Peyer's patch (tissue), 4 donors: ENCODE measurements around the gene SPATA9. TPM values are rescaled to one million over a fixed set of nuclear protein-coding genes. Genes with fewer than 3 reads are reported as not detected.

Source experiments
- DNase-seq, 3 donors: peaks; one replicate each; pipeline ENCODE4 v3.0.0-alpha.2; 2017 to 2019
- H3K27ac ChIP-seq, 4 donors: fragments of 200-600 bp; sonication (generic); one replicate each; pipeline ENCODE4 v1.5.1; 2016 to 2019
- H3K27me3 ChIP-seq, 2 donors: fragments of 200-600 bp; sonication (generic); one replicate each; pipeline ENCODE4 v1.5.1; 2019
- H3K36me3 ChIP-seq, 3 donors: fragments of 200-600 bp; sonication (generic); one replicate each; pipeline ENCODE4 v1.5.1; 2016 to 2019
- H3K4me1 ChIP-seq, 4 donors: fragments of 200-600 bp; sonication (generic); one replicate each; pipeline ENCODE4 v1.5.1; 2016 to 2019
- H3K4me3 ChIP-seq, 4 donors: fragments of 200-600 bp; sonication (generic); 1 replicate in 3 of 4; 2 replicates in 1 of 4; pipeline ENCODE4 v1.5.1; 2016 to 2019; ENCODE audit warnings: mild to moderate bottlenecking in 1 of 4
- H3K9me3 ChIP-seq, 4 donors: fragments of 200-600 bp; sonication (generic); one replicate each; pipeline ENCODE4 v1.5.1; 2016 to 2019; ENCODE audit warnings: mild to moderate bottlenecking in 1 of 4
- POLR2A ChIP-seq, 2 donors: fragments of 450-650 bp; IDR thresholded peaks; one replicate each; pipeline ENCODE4 v1.5.1; 2017; ENCODE audit warnings: antibody characterized with exemption in 2 of 2, mild to moderate bottlenecking in 2 of 2, moderate library complexity in 2 of 2
- total RNA-seq, 4 donors: library from RNA; depleted of rRNA; stranded (reverse); fragments of >200 nt; gene quantifications; one replicate each; pipeline ENCODE4 v1.1.0, GENCODE V29; 2016
- TF ChIP-seq, protein P1 (sequence below), 6 experiments: fragments of 450-650 bp in 4 of 6; fragments of 200-600 bp in 2 of 6; sonication (generic) in 1 of 6; IDR thresholded peaks; one replicate each; pipeline ENCODE4 v1.5.1; 2017 to 2019; ENCODE audit warnings: antibody characterized with exemption in 6 of 6, mild to moderate bottlenecking in 3 of 6, moderate library complexity in 1 of 6

Gene SPATA9
- total RNA-seq, 4 donors from 2014 or later: not detected

DNA sequence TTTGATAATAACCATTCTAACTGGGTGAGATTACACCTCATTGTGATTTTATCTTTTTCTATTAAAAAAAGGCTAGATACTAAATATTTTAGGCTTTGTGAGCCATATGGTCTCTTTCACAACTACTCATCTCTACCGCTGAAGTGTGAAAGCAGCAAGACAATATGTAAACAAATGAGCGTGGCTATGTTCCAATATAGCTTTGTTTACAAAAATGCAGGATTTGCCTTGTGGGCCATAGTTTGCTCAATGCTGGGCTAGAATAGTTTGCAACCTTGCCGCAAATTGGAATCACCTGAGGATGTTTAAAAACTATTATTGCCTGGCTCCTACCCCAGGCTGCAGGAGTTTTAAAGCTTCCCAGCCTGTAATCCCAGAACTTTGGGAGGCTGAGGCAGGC lies 73.1 kb downstream of the SPATA9 start:
- H3K36me3 ChIP-seq: no peaks in the 10 kb centered on the region

More for the DNA sequence above, 73.1 kb downstream of the SPATA9 start:
- H3K4me3 ChIP-seq: no peak overlapping the region
- H3K27ac ChIP-seq: no peak overlapping the region
- no peaks in the 10 kb centered on the region for H3K4me1 ChIP-seq
- TF ChIP-seq, protein P1, sequence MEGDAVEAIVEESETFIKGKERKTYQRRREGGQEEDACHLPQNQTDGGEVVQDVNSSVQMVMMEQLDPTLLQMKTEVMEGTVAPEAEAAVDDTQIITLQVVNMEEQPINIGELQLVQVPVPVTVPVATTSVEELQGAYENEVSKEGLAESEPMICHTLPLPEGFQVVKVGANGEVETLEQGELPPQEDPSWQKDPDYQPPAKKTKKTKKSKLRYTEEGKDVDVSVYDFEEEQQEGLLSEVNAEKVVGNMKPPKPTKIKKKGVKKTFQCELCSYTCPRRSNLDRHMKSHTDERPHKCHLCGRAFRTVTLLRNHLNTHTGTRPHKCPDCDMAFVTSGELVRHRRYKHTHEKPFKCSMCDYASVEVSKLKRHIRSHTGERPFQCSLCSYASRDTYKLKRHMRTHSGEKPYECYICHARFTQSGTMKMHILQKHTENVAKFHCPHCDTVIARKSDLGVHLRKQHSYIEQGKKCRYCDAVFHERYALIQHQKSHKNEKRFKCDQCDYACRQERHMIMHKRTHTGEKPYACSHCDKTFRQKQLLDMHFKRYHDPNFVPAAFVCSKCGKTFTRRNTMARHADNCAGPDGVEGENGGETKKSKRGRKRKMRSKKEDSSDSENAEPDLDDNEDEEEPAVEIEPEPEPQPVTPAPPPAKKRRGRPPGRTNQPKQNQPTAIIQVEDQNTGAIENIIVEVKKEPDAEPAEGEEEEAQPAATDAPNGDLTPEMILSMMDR (IDR thresholded peaks at IDR 0.05): no peak
- no peak for TF ChIP-seq POLR2A (IDR thresholded peaks at IDR 0.05)
- no peaks in the 10 kb centered on the region for H3K9me3 ChIP-seq
- H3K27me3 ChIP-seq: no peaks in the 10 kb centered on the region
- DNase-seq: no peak

Other genes starting within 250 kb of the SPATA9 start
- gene SKIC3, start 128.0 kb downstream of the SPATA9 start, total RNA-seq: 10 to 100 TPM; 47.8 to 84.2 (median 64.2) TPM
- 1 to 10 TPM in 3 of 4 donors, under 1 TPM in 1; 0.76 to 6.6 (median 2.1) TPM for gene ARSK, start 127.9 kb downstream of the SPATA9 start, total RNA-seq
- 1 to 10 TPM in 1 of 4 donors, under 1 TPM in 1, not detected in 2; 0.95 to 4.1 TPM for gene GPR150, start 62.9 kb downstream of the SPATA9 start, total RNA-seq
- gene RFESD, start 36.2 kb downstream of the SPATA9 start, total RNA-seq: 1 to 10 TPM in 1 of 4 donors, not detected in 3; 1.7 TPM
- gene RHOBTB3, start 48.3 kb upstream of the SPATA9 start, total RNA-seq: 10 to 100 TPM; 40.1 to 95.7 (median 71.0) TPM
- 100 to 1,000 TPM; 126 to 311 (median 181) TPM for gene GLRX, start 139.7 kb upstream of the SPATA9 start, total RNA-seq